AG04450 (cell line): Measurements from ENCODE around the gene XXYLT1. TPM values are rescaled to one million over a fixed set of nuclear protein-coding genes. Genes with fewer than 3 reads are reported as not detected.

Experiments used
- CTCF ChIA-PET: fragments of 300-600, 350-600 bp; formaldehyde crosslinking; extraction: SDS; loops from one replicate; lab custom pipeline; 2022; ENCODE audit warnings: antibody characterized with exemption, inconsistent platforms; lab: Charles Lee
- POLR2A ChIA-PET: fragments of 350-600 bp; formaldehyde crosslinking; extraction: SDS; loops from one replicate; lab custom pipeline; 2021; ENCODE audit warnings: antibody characterized with exemption, inconsistent platforms; lab: Yijun Ruan, JAX
- DNase-seq: peaks from one replicate; pipeline ENCODE4 v3.0.0-alpha.2; 2011; ENCODE audit warnings: low read depth, low spot score
- H3K27ac ChIP-seq: one replicate; pipeline ENCODE4 v1.5.1; 2012; ENCODE audit warnings: low read depth, low read length, control low read depth
- H3K27me3 ChIP-seq: one replicate; pipeline ENCODE4 v1.6.0; 2012; ENCODE audit warnings: low read length; ENCODE audit not compliant: control insufficient read depth, insufficient read depth
- H3K4me3 ChIP-seq: 2 replicates; pipeline ENCODE4 v1.5.1; 2011; ENCODE audit warnings: mild to moderate bottlenecking, low read depth, low read length, control low read depth
- H3K9me3 ChIP-seq: 2 replicates; pipeline ENCODE4 v1.5.1; 2012; ENCODE audit warnings: low read length; ENCODE audit not compliant: control insufficient read depth, insufficient read depth
- polyA plus RNA-seq: library from polyadenylated mRNA; depleted of rRNA; stranded (reverse); fragments of >200 nt; gene quantifications from 2 replicates; pipeline ENCODE4 v1.2.3, GENCODE V29; 2011
- TF ChIP-seq, protein P1 (sequence below): IDR thresholded peaks from 2 replicates; pipeline ENCODE4 v1.5.1; 2011; ENCODE audit warnings: low read depth, low read length, control low read depth, inconsistent platforms

XXYLT1 gene
- polyA plus RNA-seq, 1 experiment: 16.5 TPM

- POLR2A ChIA-PET: no interaction called here
- no peak for DNase-seq
- CTCF ChIA-PET: no interaction called here
- Histone ChIP-seq H3K4me3 (no peak overlapping the region), H3K27me3 (no peaks in the 10 kb centered on the region), H3K27ac (no peak overlapping the region), H3K9me3 (peaks cover 3% of the 10 kb centered on the region; the same call in 1 of the 2 replicates)
- TF ChIP-seq, protein P1, sequence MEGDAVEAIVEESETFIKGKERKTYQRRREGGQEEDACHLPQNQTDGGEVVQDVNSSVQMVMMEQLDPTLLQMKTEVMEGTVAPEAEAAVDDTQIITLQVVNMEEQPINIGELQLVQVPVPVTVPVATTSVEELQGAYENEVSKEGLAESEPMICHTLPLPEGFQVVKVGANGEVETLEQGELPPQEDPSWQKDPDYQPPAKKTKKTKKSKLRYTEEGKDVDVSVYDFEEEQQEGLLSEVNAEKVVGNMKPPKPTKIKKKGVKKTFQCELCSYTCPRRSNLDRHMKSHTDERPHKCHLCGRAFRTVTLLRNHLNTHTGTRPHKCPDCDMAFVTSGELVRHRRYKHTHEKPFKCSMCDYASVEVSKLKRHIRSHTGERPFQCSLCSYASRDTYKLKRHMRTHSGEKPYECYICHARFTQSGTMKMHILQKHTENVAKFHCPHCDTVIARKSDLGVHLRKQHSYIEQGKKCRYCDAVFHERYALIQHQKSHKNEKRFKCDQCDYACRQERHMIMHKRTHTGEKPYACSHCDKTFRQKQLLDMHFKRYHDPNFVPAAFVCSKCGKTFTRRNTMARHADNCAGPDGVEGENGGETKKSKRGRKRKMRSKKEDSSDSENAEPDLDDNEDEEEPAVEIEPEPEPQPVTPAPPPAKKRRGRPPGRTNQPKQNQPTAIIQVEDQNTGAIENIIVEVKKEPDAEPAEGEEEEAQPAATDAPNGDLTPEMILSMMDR: no peak
These were observed 57.2 kb downstream of the XXYLT1 start for GRCh38 chr3:195213639-195214315.

- Histone ChIP-seq H3K27me3 (no peaks in the 10 kb centered on the region), H3K27ac (no peak overlapping the region), H3K9me3 (peaks cover 3% of the 10 kb centered on the region; the same call in 1 of the 2 replicates), H3K4me3 (no peak overlapping the region)
- no peak for DNase-seq
- ChIA-PET POLR2A (no interaction called here), CTCF (no interaction called here)
- TF ChIP-seq, protein P1: no peak
These were observed 58.1 kb downstream of the XXYLT1 start for GRCh38 chr3:195212749-195213375.

- Histone ChIP-seq H3K27me3 (no peaks in the 10 kb centered on the region), H3K27ac (peak overlapping the region; percentile 31), H3K4me3 (no peak overlapping the region), H3K9me3 (peaks cover 3% of the 10 kb centered on the region; the same call in 1 of the 2 replicates)
- ChIA-PET POLR2A (no interaction called here), CTCF (interaction anchor here (1.7 kb wide), 1 partner anchor 530 kb away, joined by 6 read pairs; no protein-coding TSS in a partner anchor)
- no peak for DNase-seq
- TF ChIP-seq, protein P1: no peak
These were observed 58.8 kb downstream of the XXYLT1 start for GRCh38 chr3:195212033-195212748.

DNA sequence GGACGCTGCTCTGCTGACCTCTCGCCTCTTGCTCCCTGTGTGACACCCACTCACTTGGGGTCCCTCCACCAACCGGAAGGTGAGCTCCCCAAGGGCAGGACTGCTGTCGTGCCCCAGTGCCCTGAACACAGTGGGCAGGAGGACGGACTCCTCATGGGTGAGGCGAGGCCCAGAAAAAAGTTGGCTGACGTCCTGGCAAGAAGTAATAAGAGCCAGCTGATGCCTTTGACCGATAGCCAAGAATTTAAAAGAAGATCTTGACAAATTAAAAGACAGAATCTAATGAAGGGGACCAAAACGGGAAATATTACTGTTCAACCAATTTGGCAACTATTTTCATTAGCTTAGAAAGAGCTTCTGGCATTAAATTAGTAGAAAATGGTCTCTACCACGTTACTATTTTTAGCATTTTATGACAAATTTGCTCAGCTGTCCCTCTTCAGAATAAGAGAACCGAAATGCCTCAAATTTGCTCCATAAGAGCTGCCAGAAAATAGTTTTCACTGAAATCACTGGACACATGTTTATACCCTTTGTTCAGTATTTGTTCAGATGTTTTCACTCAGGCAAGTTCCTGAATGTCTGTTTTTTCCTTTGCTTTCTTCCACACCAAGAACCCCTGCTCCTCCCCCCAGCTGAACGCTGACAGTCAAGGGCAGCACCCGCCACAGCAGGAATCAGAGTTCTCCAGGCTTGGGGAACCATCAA, 60.5 kb downstream of the XXYLT1 start:
- TF ChIP-seq, protein P1: no peak
- Histone ChIP-seq H3K27ac (peak overlapping the region; percentile 98), H3K9me3 (peaks cover 6% of the 10 kb centered on the region; the same call in 1 of the 2 replicates), H3K4me3 (peak overlapping the region; percentile 25), H3K27me3 (no peaks in the 10 kb centered on the region)
- POLR2A ChIA-PET: interaction anchor here (0.6 to 1.7 kb wide), 9 partner anchors 22 to 704 kb away, joined by 3 to 9 read pairs (median 4); partner anchors contain the start of genes FAM43A, LSG1 and XXYLT1
- peak; percentile 68 for DNase-seq
- CTCF ChIA-PET: interaction anchor here (0.6 to 1.7 kb wide), 5 partner anchors 18 to 539 kb away, joined by 3 to 6 read pairs (median 4); no protein-coding TSS in a partner anchor
